Measurements from ENCODE around the gene MTCH1.

Gene MTCH1

DNA sequence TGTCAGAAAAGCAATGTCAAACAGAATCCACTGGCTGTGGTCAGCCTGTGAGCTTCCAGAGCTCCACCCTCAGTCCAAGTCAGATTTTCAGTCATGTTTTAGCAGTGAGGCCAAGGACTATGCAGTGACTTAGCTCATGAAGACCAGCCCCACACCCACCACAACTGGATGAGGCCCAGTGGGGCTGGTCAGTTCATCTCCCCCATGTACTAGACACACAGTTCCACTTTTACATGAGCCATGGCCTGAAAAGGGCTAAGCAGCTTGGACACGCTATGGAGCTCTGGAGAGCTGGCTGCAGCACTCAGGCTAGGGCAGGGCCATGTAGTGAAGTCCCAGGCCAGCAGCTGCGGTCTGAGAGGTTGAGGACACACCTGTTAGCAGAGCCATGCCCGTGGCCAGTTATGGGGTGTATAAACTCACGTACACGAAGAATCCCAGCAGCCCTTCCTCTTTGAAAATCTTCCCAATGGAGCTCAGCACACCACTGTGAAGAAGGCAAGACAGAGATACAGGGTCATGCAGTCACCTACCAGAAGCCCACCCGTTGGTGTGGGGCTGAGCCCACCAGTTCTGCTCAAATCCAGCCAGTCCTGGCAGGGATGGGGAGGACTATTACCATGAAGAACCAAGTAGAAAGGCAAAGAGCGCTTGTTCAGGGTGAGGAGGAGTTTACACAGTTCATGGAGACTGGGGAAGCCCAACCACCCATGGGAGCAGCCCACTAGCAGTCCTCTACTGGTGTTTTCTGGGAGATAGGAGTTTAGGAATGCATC lies 10.6 kb downstream of the MTCH1 start:
- TF ChIP-seq FOXK2 (IDR thresholded peaks at IDR 0.05): no peak
- TF ChIP-seq, protein P1, sequence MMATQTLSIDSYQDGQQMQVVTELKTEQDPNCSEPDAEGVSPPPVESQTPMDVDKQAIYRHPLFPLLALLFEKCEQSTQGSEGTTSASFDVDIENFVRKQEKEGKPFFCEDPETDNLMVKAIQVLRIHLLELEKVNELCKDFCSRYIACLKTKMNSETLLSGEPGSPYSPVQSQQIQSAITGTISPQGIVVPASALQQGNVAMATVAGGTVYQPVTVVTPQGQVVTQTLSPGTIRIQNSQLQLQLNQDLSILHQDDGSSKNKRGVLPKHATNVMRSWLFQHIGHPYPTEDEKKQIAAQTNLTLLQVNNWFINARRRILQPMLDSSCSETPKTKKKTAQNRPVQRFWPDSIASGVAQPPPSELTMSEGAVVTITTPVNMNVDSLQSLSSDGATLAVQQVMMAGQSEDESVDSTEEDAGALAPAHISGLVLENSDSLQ (IDR thresholded peaks at IDR 0.05): no peak
- no peak for TF ChIP-seq FOXA1 (IDR thresholded peaks at IDR 0.05)
- no peak for TF ChIP-seq FOXM1 (IDR thresholded peaks at IDR 0.05; ENCODE audit: borderline replicate concordance)
- no peak for TF ChIP-seq ZNF384 (IDR thresholded peaks at IDR 0.05)
- TF ChIP-seq SP1 (IDR thresholded peaks at IDR 0.05): no peak
- TF ChIP-seq ARNT (IDR thresholded peaks at IDR 0.05): no peak
- no peak for TF ChIP-seq LEF1 (IDR thresholded peaks at IDR 0.05; ENCODE audit: borderline replicate concordance)
- TF ChIP-seq L3MBTL2 (conservative IDR thresholded peaks at IDR 0.05): no peak
- no peak for TF ChIP-seq SUZ12 (IDR thresholded peaks at IDR 0.05)
- no peak for TF ChIP-seq NFRKB (IDR thresholded peaks at IDR 0.05)
- TF ChIP-seq BHLHE40 (IDR thresholded peaks at IDR 0.05; ENCODE audit: borderline replicate concordance): no peak
- TF ChIP-seq TARDBP (IDR thresholded peaks at IDR 0.05): no peak
- no peak for TF ChIP-seq ELF4 (IDR thresholded peaks at IDR 0.05)
- DNase-seq (ENCODE audit: extremely low spot score): no peak
- ChIA-PET CTCF (interaction anchor here (3.4 kb wide), 1 partner anchor 43 kb away, joined by 22 read pairs; no protein-coding TSS in a partner anchor), POLR2A (interaction anchor here (1.1 kb wide), 2 partner anchors 9 to 10 kb away, joined by 3 read pairs; partner anchors contain the start of gene MTCH1)

DNA sequence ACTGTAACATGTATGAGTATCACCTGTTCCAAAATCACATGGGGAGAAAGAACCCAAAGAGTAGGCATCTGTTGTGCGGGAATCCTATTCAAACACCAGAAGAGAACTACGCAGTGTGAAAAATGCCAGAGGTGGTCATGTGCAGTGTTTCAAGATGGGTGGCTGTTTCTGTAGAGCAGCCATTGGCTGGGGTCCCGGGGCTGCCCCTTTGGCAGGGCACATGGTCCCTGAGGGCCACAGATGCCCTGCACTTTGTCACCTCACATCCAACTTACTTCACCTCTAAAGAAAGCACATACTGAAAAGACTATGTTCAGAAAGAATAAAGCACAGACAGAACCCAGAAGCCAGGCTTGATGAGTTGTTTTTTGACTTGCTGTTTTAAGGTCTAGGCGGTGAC lies 12.3 kb downstream of the MTCH1 start:
- TF ChIP-seq SP1 (IDR thresholded peaks at IDR 0.05) (no peak), FOXA1 (IDR thresholded peaks at IDR 0.05) (no peak), ZNF384 (IDR thresholded peaks at IDR 0.05) (no peak), HDGF (IDR thresholded peaks at IDR 0.05; ENCODE audit: borderline replicate concordance) (no peak), TARDBP (IDR thresholded peaks at IDR 0.05) (no peak), FOXM1 (IDR thresholded peaks at IDR 0.05; ENCODE audit: borderline replicate concordance) (no peak), FOXK2 (IDR thresholded peaks at IDR 0.05) (no peak), SUZ12 (IDR thresholded peaks at IDR 0.05) (no peak), NFRKB (IDR thresholded peaks at IDR 0.05) (no peak), ARNT (IDR thresholded peaks at IDR 0.05) (no peak), CTBP1 (IDR thresholded peaks at IDR 0.05; ENCODE audit: borderline replicate concordance) (no peak), LEF1 (IDR thresholded peaks at IDR 0.05; ENCODE audit: borderline replicate concordance) (no peak), ELF4 (IDR thresholded peaks at IDR 0.05) (no peak), BHLHE40 (IDR thresholded peaks at IDR 0.05; ENCODE audit: borderline replicate concordance) (no peak), L3MBTL2 (conservative IDR thresholded peaks at IDR 0.05) (no peak)
- TF ChIP-seq, protein P1 (IDR thresholded peaks at IDR 0.05): no peak
- CTCF ChIA-PET: no interaction called here
- no peak for DNase-seq (ENCODE audit: extremely low spot score)
- POLR2A ChIA-PET: no interaction called here

DNA sequence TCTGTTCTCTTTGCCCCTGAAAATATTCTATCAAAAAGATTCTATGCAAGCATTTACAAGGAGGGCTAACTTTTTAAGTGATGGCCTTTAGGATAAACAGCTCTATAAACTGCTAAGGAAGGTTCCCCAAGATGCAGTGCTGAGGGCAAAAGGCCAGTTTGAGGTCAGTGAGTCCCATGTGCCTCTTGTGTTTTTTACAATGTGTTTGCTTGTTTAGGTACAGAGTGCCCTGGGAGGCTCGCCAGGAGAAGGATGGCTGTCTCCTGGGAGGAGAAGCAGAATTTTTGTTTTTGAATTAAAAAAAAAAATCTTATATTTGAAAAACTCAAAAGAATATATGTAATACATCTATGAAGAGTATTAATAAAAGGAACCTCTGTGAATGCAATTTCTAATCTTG lies 12.8 kb downstream of the MTCH1 start:
- POLR2A ChIA-PET: no interaction called here
- TF ChIP-seq LEF1 (IDR thresholded peaks at IDR 0.05; ENCODE audit: borderline replicate concordance): no peak
- no peak for TF ChIP-seq SP1 (IDR thresholded peaks at IDR 0.05)
- TF ChIP-seq L3MBTL2 (conservative IDR thresholded peaks at IDR 0.05): no peak
- TF ChIP-seq SUZ12 (IDR thresholded peaks at IDR 0.05): no peak
- no peak for TF ChIP-seq ZNF384 (IDR thresholded peaks at IDR 0.05)
- no peak for TF ChIP-seq FOXK2 (IDR thresholded peaks at IDR 0.05)
- TF ChIP-seq ELF4 (IDR thresholded peaks at IDR 0.05): no peak
- TF ChIP-seq FOXM1 (IDR thresholded peaks at IDR 0.05; ENCODE audit: borderline replicate concordance): no peak
- TF ChIP-seq FOXA1 (IDR thresholded peaks at IDR 0.05): no peak
- no peak for TF ChIP-seq TARDBP (IDR thresholded peaks at IDR 0.05)
- TF ChIP-seq HDGF (IDR thresholded peaks at IDR 0.05; ENCODE audit: borderline replicate concordance): no peak
- TF ChIP-seq ARNT (IDR thresholded peaks at IDR 0.05): no peak
- no peak for TF ChIP-seq NFRKB (IDR thresholded peaks at IDR 0.05)
- TF ChIP-seq BHLHE40 (IDR thresholded peaks at IDR 0.05; ENCODE audit: borderline replicate concordance): no peak
- TF ChIP-seq CTBP1 (IDR thresholded peaks at IDR 0.05; ENCODE audit: borderline replicate concordance): no peak
- DNase-seq (ENCODE audit: extremely low spot score): no peak
- CTCF ChIA-PET: no interaction called here

GRCh38 chr6:36971921-36972673 lies 13.9 kb downstream of the MTCH1 start:
- no peak for DNase-seq (ENCODE audit: extremely low spot score)
- ChIA-PET CTCF (no interaction called here), POLR2A (interaction anchor here (0.8 kb wide), 1 partner anchor 39 kb away, joined by 3 read pairs; no protein-coding TSS in a partner anchor)
- TF ChIP-seq, protein P1 (IDR thresholded peaks at IDR 0.05): no peak
- TF ChIP-seq SP1 (IDR thresholded peaks at IDR 0.05): no peak
- no peak for TF ChIP-seq L3MBTL2 (conservative IDR thresholded peaks at IDR 0.05)
- no peak for TF ChIP-seq CTBP1 (IDR thresholded peaks at IDR 0.05; ENCODE audit: borderline replicate concordance)
- no peak for TF ChIP-seq ELF4 (IDR thresholded peaks at IDR 0.05)
- no peak for TF ChIP-seq ARNT (IDR thresholded peaks at IDR 0.05)
- no peak for TF ChIP-seq FOXA1 (IDR thresholded peaks at IDR 0.05)
- TF ChIP-seq SUZ12 (IDR thresholded peaks at IDR 0.05): no peak
- TF ChIP-seq BHLHE40 (IDR thresholded peaks at IDR 0.05; ENCODE audit: borderline replicate concordance): no peak
- TF ChIP-seq LEF1 (IDR thresholded peaks at IDR 0.05; ENCODE audit: borderline replicate concordance): no peak
- no peak for TF ChIP-seq FOXM1 (IDR thresholded peaks at IDR 0.05; ENCODE audit: borderline replicate concordance)
- no peak for TF ChIP-seq FOXK2 (IDR thresholded peaks at IDR 0.05)
- TF ChIP-seq HDGF (IDR thresholded peaks at IDR 0.05; ENCODE audit: borderline replicate concordance): no peak
- no peak for TF ChIP-seq NFRKB (IDR thresholded peaks at IDR 0.05)
- no peak for TF ChIP-seq TARDBP (IDR thresholded peaks at IDR 0.05)
- no peak for TF ChIP-seq ZNF384 (IDR thresholded peaks at IDR 0.05)

Data from HEK293T (cell line).